ENCODE results near the gene TNFRSF19.

- no peak for TF ChIP-seq POLR2A (IDR thresholded peaks at IDR 0.05)
- TF ChIP-seq CTCF (IDR thresholded peaks at IDR 0.05) = no peak
Observed at GRCh38 chr13:23639674-23640073, 69.5 kb downstream of the TNFRSF19 start.

Data from uterus (tissue), 2 donors.